IPS-18c (cell line): Measurements from ENCODE around the gene SASS6.

Experiments used
- H3K4me3 ChIP-seq: 2 replicates; pipeline ENCODE4 v1.7.0; 2013; ENCODE audit warnings: low read depth, mild to moderate bottlenecking, low read length, moderate library complexity; ENCODE audit not compliant: insufficient read depth
- H3K9me3 ChIP-seq: one replicate; pipeline ENCODE4 v1.6.1; 2013; ENCODE audit warnings: mild to moderate bottlenecking, low read length, moderate library complexity; ENCODE audit not compliant: control insufficient read depth, insufficient read depth

SASS6 gene, protein sequence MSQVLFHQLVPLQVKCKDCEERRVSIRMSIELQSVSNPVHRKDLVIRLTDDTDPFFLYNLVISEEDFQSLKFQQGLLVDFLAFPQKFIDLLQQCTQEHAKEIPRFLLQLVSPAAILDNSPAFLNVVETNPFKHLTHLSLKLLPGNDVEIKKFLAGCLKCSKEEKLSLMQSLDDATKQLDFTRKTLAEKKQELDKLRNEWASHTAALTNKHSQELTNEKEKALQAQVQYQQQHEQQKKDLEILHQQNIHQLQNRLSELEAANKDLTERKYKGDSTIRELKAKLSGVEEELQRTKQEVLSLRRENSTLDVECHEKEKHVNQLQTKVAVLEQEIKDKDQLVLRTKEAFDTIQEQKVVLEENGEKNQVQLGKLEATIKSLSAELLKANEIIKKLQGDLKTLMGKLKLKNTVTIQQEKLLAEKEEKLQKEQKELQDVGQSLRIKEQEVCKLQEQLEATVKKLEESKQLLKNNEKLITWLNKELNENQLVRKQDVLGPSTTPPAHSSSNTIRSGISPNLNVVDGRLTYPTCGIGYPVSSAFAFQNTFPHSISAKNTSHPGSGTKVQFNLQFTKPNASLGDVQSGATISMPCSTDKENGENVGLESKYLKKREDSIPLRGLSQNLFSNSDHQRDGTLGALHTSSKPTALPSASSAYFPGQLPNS

DNA sequence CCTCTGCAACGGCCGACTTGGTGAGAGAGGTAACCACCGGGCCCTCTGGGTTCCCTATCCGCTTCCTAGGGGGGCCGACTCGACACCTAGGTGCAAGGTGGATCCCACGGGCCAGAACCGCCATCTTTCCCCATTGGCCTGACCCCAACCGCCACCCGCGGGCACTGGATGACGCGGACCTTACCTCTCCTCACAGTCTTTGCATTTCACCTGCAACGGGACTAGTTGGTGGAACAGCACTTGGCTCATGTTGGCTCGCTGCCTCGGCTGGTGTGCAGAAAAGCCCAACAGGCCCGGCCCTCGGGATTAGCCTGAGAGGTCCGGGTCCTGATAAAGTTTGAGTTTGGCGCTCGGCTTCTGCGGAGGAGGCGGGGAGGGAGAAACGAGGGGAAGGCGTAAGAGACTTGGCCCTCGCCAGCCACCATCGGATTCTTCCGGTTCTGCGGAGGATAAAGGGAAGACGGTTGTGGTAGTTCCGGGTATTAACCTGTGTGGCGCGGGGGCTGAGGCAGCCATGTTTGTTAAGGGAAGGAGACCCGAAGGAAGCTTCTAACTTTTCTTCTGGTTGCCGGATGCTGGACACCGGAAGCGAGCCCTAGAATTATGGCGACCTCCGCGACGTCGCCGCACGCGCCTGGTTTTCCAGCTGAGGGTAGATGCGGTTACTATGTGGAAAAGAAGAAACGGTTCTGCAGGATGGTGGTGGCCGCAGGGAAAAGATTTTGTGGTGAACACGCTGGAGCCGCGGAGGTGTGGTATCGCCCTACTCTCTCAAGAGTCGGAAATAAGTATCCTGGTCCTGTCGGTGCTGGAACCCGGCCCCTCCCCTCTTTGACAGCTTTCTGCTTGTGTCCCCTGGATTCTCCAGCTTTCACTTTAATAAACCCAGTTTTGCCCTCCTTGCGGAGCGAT lies at the start of gene SASS6, which contains the start of gene TRMT13:
SASS6 (minus strand) TSS at position 365 of the 912 bp plus-strand sequence; CDS start at position 249, 116 bp downstream.
TRMT13 (plus strand) TSS at position 598 of the 912 bp plus-strand sequence; CDS start at position 604, 6 bp downstream.
- Histone ChIP-seq H3K4me3 (peak within 1 kb of the TSS; percentile 100), H3K9me3 (no peaks in the 10 kb centered on the region)

DNA sequence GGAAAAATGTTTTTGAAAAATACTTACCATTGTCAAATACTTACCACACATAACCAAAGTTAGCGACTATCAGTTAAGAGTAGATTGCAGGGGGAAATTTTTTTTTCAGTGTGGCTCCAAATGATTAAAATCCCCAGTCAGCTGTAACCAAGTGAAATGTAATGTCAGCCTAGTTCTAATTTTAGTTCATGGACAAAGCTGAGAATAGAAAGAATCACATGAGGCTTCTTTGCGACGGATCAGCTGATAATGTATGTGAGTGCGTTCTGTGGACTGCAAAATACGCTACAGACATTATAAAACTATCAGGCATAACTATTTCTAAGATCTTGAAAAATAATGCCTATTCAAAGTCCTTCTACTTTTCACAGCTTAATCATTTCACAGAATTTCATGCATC lies 45.4 kb upstream of the SASS6 start, which contains the start of gene LRRC39:
LRRC39 (minus strand) TSS at position 166 of the 400 bp plus-strand sequence. CDS start 9,740 bp downstream, outside the sequence.
- Histone ChIP-seq H3K9me3 (no peaks in the 10 kb centered on the region), H3K4me3 (no peak within 1 kb of the TSS)

DNA sequence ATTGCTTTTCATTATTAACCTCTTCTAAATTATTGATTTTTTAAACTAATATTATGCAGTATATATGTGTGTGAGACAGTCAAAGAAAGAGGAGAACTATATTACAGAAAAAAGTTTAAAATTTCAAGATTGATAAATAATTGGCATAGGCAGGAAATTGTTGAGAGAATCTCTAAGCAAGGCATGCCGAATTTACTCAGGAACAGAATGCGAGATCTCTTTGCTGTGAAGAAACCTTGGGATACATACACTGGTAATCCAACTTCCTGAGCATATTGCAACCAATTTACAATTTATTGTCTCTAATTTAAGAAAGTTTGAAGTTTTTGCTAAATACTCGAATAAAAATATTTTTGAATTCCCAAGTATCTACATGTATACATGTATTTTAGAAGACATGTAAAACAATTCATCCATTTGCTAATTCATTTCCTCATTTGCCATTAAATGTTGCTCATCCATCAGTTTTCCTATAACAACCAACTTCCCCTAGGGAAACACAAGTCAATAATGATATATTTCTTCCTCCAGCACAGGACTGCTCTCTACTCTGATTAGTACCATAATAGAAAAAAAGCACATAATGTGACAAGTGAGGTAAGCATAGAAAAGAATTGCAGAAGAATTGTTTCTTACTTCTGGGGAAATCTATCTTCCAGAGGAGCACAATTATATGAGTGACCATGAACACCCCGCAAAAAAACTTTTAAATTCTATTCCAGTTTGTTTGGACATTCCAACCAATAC lies 44.7 kb upstream of the SASS6 start:
- no peaks in the 10 kb centered on the region for H3K9me3 ChIP-seq

DNA sequence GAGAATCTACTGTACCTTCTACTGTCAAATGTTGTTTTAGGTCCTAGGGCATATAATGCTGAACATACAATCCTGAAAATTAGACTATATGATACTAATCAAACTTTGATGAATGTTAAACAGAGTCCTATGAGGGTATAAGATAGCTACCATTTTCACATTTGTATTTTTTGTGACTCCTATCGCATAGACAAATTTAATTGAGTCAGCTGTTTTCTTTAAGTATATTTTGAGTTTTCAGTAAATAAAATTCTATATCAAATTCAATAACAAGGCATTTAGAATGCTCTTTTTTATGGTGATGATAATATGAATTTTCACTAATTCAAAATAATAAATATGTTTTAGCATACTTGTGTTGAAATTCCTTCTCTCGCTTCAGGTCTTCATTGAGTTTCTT lies 35.3 kb upstream of the SASS6 start:
- H3K9me3 ChIP-seq, result no peaks in the 10 kb centered on the region
- no peak overlapping the region for H3K4me3 ChIP-seq

More for the DNA sequence above, 44.7 kb upstream of the SASS6 start:
- H3K4me3 ChIP-seq, result no peak overlapping the region

DNA sequence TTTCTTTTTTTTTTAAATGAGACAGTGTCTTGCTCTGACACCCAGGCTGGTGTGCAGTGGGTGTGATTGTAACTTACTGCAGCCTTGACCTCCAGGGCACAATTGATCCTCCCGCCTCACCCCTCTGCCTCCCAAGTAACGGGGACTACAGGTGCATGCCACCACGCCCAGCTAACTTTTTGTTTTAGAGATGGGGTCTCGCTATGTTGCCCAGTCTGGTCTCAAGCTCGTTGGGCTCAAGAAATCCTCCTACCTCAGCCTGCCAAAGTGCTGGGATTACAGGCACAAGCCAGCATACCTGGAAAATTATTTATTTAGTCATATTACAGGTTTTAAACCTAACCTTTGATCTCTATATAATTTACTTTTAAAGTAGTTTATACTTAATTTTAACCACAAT lies 32.0 kb upstream of the SASS6 start:
- Histone ChIP-seq H3K4me3 (no peak overlapping the region), H3K9me3 (no peaks in the 10 kb centered on the region)

DNA sequence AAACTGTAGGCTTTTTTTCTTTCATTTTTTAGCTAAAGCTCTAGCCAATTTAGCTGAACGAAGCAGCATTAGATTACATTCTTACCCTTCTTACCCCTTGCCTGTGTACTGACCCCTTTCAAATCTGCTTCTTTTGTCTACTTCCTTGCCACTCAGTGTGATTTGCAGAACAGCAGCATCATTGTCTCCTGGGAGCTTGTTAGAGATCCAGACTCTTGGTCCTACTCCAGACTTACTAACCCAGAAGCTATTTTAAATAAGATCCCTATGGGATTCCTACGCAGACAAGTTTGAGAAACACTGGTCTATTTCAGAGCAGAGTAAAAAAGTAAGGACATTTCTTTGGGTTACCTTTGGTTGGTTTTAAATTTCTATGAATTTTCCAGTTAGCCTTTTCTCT lies 31.5 kb upstream of the SASS6 start:
- H3K9me3 ChIP-seq, result no peaks in the 10 kb centered on the region
- no peak overlapping the region for H3K4me3 ChIP-seq

DNA sequence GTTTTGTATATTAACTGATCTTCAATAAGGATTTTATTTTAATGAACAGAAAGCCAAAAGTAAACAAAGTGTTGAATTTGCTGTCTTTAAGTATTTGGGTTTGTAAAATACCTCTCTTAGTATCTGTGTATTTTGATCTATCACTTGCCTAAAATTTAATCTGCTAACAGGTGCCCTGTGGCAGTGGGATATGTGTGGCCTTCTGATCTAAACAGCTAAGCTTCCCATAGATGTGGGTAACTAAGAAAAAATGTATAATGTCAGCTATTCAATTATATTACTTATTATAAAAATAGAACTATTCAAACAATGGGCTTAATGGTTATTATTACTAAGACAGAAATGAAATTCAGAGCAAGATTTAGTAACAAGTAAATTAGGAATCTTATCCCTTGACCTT lies 30.2 kb upstream of the SASS6 start:
- Histone ChIP-seq H3K9me3 (no peaks in the 10 kb centered on the region), H3K4me3 (no peak overlapping the region)

DNA sequence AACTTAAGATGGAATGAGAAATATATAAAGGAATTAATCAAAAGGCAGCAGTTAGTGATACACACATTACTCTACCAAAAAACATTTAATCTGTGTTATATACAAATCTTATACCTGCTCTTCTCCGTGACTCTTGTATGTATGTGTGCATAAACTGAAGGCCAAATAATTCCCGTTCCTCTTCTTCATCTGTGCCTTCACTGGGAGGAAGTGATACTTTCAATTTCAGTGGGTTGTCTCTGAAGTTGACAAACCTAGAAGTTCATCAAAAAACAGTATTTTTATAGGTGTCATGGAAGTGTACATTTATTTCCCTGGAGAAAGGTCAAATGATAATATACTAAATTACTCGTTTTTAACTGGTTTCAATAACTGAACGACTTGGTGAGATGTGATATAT lies 19.5 kb upstream of the SASS6 start:
- H3K4me3 ChIP-seq, result no peak overlapping the region
- H3K9me3 ChIP-seq, result no peaks in the 10 kb centered on the region

DNA sequence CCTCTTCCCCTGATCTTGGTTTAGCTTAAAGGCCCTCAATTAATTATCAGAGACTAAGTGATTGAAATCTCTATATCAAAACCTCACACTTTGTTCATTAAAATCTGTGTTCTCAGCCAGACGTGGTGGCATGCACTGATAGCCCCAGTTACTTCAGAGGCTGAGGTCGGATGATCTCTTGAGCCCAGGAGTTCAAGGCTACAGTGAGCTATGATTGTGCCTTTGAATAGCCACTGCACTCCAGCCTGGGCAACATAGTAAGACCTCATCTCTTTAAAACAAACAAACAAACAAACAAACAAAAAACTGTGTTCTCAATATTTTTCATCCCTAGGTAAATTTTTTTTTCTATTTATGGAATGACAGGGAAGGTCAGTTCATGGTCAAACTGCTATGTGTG lies 18.9 kb upstream of the SASS6 start:
- no peaks in the 10 kb centered on the region for H3K9me3 ChIP-seq
- no peak overlapping the region for H3K4me3 ChIP-seq

DNA sequence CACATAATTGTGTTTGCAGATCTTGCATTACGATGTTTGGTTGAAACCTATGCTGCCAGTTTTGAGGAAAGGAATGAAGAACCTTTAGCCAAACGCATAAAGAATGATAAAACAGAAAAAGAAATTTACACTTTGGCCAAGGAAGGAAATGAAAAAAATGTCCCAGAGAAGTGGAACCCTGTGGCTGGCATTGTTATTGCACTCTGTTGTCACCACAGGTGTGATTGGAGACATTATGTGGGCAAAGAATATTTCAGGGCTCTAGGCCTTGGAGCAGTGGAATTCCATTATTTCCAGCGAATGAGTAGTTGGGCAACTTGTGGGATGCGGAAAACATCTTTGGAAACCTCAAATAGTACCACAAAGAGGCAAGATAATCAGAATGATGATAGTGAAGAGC lies 15.1 kb upstream of the SASS6 start:
- Histone ChIP-seq H3K9me3 (no peaks in the 10 kb centered on the region), H3K4me3 (no peak overlapping the region)

DNA sequence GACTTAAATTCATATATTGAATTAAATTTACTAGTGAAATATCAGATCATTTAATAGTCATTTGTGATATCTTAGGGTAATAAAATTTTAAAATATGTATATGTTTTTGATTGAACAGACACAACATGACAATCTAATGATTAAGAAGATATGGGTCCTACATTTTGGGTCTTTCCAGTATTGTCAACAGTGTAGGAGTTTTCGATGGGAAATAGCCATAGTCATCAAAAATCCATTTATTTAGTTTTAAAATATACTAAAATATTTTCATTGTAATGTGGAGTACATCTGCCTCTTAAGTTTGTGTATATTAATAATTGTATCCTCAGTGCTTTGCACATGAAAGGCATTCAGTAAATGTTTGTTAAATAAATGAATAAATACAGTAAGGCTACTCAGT lies 14.2 kb upstream of the SASS6 start:
- H3K4me3 ChIP-seq, result no peak overlapping the region
- no peaks in the 10 kb centered on the region for H3K9me3 ChIP-seq

DNA sequence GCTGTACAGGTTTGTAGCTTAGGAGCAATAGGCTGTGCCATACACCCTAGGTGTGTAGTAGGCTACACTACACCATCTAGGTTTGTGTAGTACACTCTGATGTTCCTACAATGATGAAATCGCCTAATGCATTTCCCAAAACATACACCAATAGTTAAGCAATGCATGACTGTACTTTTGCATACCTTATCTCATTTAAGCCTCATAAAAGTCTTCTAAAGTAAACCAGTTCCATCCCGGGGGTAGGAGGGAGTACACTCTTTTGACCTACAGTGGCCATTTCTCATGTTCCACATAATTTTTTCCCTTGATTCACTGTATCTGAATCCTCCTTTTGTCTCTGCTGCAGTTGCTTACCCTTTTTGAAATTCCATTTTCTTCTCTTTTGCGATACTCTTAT lies 12.4 kb upstream of the SASS6 start:
- Histone ChIP-seq H3K4me3 (no peak overlapping the region), H3K9me3 (no peaks in the 10 kb centered on the region)

DNA sequence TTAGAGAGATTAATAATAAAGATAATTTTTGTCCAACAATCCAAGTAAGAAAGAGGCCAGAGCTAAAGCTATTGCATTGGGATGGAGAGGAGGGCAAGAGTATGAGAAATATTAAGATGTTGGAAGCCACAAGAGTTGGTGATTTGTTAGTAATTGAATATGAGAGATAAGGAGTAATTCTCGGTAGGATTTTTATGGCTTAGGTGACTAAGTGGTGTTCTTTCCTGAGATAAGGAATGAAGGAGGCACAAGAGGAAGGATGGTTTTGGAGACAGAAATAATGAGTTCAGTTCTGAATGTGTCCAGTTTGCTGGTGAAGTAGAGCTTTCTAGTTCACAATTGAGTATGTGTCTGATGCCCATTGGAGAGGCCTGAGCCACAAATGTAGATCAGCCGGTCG lies 9.6 kb upstream of the SASS6 start:
- H3K9me3 ChIP-seq, result no peaks in the 10 kb centered on the region
- H3K4me3 ChIP-seq, result no peak overlapping the region

DNA sequence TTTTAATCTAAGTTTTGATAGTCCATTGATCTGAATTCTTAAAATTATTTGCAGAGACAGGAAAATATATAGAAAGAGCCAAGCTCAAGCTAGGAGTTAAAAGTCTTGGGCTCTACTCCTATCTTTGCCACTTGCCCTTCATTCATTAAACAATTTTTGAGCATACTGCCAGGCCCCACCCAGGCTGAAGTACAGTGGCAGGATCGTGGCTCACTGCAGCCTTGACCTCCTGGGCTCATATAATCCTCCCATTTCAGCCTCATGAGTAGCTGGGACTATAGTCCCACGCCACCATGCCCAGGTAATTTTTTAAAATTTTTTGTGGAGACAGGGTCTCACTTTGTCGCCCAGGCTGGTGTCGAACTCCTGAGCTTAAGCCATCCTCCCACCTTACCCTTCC lies 8.5 kb upstream of the SASS6 start:
- no peaks in the 10 kb centered on the region for H3K9me3 ChIP-seq
- no peak overlapping the region for H3K4me3 ChIP-seq

DNA sequence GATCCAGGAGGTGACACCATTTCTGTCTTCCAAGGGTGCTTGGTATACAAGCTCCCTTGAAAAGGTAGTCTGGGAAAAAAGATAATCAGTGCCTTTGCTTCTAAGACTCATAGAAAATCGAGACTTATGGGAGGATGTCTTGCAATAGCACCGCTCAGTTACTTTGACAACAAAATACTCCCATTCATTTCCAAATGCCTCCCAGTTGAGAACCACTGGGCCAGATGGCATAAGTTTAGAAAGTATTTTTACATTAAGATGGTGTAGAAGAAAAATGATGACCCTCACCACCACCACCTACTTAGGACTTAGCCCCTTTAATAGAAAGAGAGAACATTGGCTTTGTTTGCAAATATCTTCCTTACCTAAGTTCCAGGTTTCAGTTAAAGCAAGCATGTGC lies 4.9 kb upstream of the SASS6 start:
- no peak overlapping the region for H3K4me3 ChIP-seq
- H3K9me3 ChIP-seq, result no peaks in the 10 kb centered on the region

DNA sequence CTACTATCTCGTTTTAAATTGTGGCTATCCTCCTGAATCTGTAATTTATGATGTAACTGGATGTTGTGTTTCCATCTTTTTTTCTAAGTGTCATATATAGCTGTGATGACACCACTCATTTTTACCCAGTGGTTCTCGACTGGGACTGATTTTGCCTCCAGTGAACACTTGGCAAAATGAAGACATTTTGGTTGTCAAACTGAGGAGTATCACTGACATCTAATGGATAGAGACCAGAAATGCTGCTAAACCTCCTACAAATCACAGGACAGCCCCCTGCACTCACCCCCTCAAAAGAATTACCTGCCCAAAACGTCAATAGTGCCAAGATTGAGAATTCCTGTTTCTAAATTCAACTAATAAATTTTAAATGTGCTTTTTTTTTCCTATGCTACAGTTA lies 2.1 kb upstream of the SASS6 start:
- Histone ChIP-seq H3K4me3 (no peak overlapping the region), H3K9me3 (no peaks in the 10 kb centered on the region)

DNA sequence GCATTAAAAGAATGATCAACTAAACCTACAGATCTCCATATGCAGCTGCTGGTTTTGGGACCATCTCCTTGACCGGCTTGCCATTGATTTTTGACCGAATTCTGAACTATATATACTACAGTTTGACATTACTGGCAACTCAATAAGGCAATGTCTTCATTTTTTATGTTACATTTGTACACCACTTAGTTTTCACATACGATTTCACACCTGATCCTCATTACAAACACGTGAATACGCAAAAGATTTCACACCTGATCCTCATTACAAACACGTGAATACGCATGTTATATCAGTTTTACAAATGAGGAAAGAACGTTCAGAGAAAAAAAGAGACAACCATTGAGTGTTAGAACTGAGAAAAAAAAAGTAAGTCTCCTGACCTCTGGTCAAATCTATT lies 1.1 kb downstream of the SASS6 start:
- H3K9me3 ChIP-seq, result no peaks in the 10 kb centered on the region
- H3K4me3 ChIP-seq, result peak overlapping the region; percentile 100
